GM11168 (cell line): ENCODE measurements around the gene DLGAP4.

ENCODE experiments used
- in situ Hi-C: fragments of 300-500 bp; cut with MboI; formaldehyde crosslinking; loops from one replicate; pipeline ENCODE4 v1.12.0; 2022; ENCODE audit warnings: low sequenced_read_pairs; ENCODE audit not compliant: unreplicated experiment

The DLGAP4 gene, protein sequence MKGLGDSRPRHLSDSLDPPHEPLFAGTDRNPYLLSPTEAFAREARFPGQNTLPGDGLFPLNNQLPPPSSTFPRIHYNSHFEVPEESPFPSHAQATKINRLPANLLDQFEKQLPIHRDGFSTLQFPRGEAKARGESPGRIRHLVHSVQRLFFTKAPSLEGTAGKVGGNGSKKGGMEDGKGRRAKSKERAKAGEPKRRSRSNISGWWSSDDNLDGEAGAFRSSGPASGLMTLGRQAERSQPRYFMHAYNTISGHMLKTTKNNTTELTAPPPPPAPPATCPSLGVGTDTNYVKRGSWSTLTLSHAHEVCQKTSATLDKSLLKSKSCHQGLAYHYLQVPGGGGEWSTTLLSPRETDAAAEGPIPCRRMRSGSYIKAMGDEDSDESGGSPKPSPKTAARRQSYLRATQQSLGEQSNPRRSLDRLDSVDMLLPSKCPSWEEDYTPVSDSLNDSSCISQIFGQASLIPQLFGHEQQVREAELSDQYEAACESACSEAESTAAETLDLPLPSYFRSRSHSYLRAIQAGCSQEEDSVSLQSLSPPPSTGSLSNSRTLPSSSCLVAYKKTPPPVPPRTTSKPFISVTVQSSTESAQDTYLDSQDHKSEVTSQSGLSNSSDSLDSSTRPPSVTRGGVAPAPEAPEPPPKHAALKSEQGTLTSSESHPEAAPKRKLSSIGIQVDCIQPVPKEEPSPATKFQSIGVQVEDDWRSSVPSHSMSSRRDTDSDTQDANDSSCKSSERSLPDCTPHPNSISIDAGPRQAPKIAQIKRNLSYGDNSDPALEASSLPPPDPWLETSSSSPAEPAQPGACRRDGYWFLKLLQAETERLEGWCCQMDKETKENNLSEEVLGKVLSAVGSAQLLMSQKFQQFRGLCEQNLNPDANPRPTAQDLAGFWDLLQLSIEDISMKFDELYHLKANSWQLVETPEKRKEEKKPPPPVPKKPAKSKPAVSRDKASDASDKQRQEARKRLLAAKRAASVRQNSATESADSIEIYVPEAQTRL

DNA sequence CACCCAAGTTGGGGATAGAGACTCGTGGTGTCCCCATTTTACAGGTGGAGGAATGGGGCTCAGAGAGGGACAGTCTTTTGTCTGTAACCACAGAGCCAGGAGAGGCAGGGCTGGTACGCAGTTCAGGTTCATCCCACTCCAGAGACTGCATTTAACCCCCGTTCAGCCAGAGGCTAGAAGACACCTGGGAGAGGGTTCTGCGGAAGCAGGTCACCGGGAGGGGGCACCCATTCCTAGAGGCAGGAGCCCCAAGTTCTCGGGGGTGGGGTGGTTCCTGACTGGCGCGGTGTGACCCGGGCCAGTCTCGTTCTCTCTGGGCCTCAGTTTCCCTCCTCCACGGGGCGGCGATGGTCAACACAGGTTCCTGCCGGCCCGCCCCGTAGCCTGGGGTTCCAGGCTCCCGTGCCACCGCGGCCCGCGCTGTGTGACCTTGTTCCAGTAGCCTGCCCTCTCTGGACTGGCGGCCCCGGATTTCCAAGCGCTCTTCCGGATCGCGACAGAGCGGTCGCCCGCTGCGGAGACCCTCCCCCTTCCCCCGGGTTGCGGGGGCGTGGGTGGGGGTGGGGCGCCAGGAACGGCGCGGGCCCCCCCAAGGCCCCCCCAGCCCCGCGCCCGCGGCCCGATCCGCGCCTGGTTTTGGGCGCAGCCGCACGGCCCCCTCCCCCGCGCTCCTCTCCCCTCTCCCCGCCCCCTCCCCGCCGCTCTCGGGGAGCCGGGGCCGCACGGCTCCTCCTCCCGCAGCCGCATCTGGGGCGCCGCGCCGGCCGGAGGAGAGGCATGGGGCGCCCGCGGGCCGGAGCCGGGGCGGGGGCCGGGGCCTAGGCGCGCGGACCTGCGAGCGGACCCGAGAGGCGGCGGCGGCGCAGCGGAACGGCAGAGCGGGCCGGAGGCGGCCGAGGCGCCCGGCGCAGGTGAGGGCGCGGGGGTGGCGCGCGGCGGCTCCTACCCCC lies at the start of gene DLGAP4:
Gene DLGAP4, plus strand, starts transcription at position 738 of the 950 bp plus-strand sequence. CDS start 125,379 bp downstream, outside the sequence.
- in situ Hi-C loops = no loop called here

DNA sequence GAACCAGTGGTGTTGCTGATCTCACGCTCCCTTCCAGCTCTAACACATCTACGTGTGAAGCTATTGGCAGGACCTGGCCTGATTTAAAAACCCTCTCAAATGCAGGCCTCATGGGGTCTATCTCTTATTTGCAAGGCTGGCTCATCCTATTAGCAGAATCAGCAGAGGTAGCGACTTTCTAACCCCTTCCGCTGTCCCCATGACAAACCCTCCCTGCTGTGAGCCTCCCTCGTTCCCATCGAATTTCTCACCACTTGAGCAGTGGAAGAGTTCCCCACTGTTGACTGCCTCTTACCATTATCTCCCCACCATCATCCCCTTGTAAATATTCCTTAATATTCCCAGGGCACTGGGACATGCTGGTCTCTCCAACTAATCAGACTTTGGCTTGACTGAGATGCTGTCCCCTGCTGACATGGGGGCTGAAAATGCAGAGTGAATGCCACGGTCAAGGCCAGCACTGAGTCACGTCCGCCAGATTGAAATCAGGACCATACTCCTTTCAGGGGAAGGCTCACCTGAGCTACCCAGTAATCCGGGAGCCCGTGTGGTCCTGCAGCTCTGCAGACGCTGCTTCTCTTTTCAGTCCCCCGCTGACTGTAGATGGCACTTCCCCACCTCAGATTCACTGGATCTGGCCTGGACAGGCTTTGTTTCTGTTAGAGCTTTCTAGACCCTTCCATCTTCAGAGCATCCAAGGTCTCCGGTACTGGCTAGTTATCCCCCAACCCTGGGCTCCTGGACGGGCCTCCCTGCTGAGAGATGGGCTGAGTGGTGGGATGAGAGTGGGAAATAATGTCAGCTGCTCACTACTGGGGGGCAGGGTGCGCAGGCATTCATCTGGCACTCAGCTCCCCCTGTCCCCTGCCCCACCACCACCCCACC lies 46.7 kb upstream of the DLGAP4 start:
- in situ Hi-C loops = loop anchor here (25.0 kb wide), 1 partner anchor 428 kb away; no protein-coding TSS in a partner anchor

DNA sequence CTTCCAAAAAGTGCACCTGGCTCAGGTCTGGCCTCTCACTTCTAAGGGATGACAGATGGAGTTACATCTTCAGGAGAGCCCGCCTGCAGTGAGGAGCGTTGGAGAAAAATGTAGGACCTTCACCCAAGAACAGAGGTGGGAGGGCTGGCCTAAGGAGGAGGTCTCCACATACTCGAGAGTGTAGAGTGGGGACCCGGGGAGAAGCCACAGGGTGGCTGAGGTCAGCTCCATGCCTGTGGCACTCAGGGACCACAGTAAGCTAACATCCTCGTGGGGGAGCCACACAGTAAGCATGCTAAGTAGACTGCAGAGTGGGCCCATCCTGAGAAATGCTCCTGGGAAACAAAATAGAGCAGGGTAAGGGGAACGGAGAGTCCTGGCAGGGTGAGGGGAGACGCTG lies 45.8 kb upstream of the DLGAP4 start:
- in situ Hi-C loops = loop anchor here (25.0 kb wide), 1 partner anchor 427 kb away; no protein-coding TSS in a partner anchor

DNA sequence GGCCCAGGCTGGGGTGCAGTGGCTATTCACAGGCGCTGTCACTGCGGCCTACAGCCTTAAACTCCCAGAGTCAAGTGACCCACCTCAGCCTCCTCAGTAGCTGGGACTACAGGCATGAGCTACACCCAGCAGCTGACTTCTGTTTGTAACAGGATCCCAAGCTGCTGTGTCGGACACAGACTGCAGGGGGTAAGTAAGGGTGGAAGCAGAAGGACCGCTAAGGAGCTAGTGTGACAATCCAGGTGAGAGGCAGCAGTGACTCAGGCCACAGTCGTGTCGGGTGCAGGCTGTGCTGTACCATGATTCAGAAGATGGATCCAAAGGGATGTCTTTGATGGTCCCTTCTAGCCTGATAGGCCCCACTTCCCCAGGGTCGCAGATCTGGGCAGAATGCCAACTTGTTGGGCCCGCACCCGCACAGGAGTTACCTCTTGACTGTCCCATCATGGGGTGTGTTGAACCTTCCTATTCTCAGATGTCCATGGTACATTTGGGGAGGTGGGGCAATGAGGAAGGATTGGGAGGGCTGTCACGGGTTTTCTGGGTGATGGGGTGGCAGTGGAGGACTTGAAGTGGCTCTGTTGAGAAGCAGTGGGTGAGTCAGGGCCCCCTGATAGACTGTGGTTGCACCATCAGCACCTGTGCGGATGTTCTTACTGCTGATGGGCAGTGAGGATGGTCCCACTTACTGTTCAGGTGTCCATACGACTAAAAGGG lies 44.6 kb upstream of the DLGAP4 start:
- in situ Hi-C loops = loop anchor here (25.0 kb wide), 1 partner anchor 426 kb away; no protein-coding TSS in a partner anchor

DNA sequence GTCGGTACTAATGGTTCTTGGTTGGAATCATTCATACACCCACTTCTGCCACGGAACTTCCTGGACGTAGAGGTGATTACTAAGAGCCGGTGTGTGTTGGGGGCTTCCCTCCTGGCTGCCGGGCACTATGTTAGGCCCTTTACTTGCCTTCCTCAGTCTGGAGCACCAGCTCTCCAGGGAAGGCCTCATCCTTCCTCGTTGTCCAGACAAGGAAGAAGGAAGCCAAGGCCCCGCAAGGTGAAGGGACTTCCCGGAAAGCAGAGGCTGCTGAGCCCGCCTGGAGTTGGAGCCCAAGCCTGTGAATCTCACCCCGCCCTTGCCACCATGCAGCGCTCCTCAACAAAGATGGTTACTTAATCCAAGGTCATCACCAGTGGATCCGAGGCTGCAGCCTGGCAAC lies 43.7 kb upstream of the DLGAP4 start:
- in situ Hi-C loops = loop anchor here (25.0 kb wide), 1 partner anchor 425 kb away; no protein-coding TSS in a partner anchor

DNA sequence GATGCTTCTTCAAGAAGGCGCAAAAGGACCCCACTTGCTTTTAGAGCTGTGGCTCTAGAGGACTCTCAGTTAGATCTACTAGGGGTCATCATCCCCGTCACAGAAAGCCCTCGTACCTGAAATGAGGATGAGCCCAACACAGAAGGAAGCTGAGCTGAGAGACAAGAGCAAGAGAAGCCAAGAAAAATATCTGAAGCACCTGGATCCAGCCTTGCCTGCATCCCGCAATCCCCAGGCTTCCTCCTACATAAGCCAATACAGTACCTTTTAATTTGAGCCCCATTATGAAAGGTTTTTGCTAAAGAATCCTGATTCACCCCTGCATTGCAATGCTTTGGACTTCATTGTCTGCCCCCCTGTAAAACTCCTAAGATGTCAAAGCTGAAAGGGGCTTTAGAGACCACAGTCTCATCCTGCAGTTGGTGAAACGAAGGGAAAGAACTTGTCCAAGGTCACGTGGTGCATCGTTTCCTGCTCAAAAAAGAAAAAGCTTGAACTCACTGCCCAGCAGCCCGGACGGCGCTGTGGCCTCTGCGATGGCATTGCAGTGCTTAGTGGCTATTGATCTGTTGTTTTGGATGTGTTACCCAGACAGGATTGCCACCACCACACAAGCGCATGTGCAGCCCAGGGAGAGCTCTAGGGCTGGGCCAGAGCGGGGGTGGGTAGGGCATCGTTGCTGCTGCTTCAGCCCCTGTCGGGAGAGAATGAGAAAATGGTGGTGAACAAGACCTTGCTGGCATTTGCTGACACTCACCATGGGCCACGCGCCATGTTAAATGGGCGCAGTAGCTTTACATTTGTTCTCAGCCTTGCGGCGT lies 41.5 kb upstream of the DLGAP4 start:
- in situ Hi-C loops = loop anchor here (25.0 kb wide), 1 partner anchor 423 kb away; no protein-coding TSS in a partner anchor

DNA sequence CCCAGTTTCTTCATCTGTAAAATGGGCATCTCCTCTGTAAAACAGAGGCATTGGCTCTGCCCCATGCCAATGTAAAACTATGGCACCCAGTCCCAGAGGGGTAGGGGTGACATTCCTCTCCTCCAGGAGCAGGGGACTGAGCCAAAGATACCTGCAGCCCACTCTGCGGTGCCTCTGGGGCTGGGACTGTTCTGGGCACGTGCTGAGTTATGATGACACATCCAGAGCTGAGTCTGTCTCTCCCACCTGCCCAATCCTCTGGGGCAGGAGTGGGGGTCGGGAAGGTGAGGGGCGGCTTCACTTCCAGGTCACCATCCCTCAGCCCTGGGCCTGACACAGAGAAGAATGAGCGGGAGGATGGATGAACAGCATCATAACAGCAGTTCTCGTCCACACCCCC lies 40.0 kb upstream of the DLGAP4 start:
- in situ Hi-C loops = loop anchor here (25.0 kb wide), 1 partner anchor 421 kb away; no protein-coding TSS in a partner anchor

DNA sequence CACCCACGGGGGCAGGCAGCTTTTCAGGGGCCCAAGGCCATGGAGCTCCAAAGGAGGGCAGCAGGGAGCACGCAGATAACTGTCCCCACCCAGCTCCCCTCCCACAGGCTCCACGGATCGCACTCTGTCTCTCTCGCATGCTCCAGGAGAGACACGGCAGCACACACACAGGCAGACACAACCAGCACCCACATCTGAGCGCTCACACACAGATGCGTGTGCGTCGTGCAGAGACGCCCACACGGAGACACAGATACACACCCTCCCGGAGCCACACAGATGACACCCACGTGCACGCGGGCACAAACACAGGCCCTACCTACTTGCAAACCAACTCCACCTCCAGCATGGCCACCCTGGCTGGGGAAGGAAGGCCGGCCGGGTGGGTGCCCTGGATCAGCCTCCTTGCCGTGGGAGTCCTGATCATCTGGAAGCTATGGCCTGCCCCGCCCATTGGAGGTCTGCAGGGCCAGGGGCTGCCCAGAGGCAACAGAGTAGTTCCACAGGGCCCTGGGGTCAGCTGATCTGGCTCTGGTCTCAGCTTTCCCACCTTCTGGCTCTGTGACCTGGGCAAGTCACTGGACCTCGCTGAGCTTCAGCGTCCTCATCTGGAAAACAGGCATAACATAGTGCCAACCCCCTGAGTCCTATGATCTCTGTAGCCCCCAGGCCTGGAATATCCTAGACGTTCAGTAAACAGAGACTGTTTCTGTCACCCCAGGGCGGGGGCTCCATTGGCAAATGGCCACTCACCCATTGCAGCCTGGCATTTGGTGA lies 38.3 kb upstream of the DLGAP4 start:
- in situ Hi-C loops = loop anchor here (25.0 kb wide), 1 partner anchor 420 kb away; no protein-coding TSS in a partner anchor

DNA sequence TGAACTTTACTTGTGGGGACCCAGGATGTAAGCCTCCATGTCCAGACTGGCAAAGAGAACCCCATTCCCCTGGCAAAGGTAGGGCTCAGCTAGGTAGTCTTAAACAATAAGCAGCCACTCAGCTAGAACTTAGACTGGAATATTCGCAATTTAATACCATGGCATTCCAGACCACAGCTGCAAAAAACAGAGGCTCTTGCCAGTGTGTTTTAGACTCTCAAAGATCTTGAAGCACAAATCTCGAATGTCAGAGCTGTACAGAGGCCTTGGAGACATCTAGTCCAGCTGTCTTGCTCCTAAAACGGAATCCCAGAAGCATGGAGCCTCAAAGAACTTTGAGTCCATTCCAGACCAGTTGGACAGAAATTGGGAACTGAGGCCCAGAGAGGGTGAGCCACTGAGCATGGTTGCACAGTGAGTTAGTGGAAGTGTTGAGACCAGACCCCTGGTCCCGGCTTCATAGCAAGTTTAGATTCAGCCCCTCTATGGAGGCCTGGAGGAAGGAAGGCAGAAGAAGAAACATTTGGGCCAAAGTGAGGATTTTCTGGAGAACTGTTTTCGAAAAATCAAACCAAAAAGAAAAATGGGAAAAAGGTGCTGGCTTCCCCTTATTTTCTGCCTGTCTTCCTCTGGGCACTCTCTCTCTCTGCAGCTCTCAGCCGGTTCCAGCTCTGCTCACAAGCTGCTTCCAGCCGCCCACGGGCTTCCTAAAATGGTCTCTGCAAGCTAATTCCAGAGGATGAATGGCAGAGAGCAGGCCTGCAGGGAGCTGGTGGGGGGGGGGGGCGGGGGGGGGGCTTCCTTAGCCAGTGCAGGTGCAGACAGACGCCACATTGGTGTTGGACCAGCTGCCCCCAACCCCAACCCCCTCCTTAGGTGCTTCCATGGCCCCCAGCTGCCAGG lies 37.4 kb upstream of the DLGAP4 start:
- in situ Hi-C loops = loop anchor here (25.0 kb wide), 1 partner anchor 419 kb away; no protein-coding TSS in a partner anchor

DNA sequence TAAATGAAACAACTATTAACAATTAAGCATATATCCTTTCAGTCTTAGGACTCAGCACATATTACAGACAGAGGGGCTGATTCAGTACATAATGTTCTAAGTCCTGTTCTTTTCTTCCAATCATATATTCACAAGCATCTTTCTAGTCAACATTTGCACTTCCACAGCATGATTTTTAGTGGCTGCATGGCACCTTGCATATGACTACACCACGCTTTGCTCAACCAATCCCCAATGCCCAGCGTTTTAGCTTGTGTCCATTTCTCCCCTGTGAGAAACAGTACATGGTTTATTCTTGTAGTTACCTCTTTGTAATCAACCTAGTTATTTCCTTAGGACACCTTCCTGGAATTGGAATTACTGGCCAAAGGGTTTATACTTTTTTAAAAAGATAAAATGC lies 36.6 kb upstream of the DLGAP4 start:
- in situ Hi-C loops = loop anchor here (25.0 kb wide), 1 partner anchor 418 kb away; no protein-coding TSS in a partner anchor

DNA sequence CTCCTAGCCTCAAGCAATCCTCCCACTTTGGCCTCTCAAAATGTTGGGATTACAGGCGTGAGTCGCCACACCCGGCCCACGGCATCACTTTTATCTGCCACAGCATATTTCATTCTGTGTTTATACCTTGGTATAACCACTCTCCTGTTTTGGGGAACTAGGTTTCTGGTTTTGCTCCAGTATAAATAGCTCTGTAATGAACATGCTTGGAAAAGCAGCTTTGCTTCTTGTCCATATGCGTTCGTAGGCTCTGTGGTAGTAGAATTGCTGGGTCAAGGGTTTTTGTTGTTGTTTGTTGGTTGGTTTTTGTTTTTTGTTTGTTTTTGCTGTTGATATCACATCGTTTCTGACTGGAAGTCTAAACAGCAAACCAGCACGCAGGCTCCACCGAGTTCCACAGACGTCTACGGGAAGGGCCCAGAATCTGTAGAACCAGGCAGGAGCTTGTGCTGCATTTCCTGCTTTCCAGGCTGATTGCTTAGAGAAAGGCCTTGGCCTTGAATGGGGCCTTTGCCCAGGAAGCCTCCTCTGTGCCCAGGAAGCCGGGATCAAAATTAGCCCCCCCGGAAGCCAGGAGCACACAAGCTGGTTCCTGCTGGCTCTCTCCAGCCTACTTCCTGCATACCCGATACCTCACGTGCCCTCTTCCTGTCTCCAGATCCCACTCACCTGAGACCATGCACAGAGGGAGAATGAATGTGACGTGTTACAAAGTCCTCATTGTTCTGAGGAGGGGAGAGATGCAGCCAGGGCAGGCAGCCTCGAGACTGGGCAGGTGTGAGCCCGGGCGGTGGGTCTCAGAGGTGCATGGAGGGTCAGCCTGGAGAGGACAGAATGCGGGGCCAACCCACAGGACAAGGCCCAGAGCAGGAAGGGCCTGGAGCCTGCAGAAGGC lies 35.1 kb upstream of the DLGAP4 start:
- in situ Hi-C loops = loop anchor here (25.0 kb wide), 1 partner anchor 416 kb away; no protein-coding TSS in a partner anchor

DNA sequence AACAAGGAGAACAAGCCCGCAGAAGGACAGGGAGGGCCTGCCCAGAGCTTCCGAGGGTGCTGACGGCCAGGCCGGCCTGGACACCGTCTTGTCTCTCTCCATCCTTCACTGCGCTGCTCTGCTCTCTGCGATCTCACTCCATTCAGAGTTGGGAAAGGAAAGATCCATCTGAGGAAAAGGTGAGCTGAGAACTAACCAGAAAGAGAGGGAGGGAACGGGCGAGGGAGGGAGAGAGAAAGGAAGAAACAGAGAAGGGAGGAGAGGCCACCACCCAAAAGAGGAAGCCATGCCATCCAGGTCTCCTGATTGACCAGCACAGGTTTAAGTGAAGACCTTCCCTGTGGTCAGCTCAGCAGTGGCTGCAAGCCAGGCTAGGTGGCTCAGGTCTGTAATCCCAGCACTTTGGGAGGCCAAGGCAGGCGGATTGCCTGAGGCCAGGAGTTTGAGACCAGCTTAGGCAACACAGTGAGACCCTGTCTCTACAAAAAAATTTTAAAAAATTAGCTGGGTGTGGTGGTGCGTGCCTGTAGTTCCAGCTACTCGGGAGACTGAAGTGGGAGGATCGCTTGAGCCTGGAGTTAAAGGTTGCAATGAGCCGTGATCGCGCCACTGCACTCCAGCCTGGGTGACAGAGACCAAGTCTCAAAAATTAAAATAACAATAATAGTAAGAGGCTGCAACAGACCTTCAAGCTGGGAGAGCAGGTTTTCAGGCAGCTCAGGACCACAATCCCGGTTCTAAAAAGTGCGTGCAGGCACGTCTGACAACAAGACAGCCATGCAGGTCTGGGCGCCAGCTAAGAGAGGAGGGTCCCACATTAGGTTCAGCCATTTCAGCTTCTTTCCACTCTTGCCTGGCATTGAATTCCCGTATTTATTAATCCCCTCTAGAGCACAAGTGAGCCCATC lies 34.2 kb upstream of the DLGAP4 start:
- in situ Hi-C loops = loop anchor here (25.0 kb wide), 1 partner anchor 415 kb away; no protein-coding TSS in a partner anchor
